Measurements from ENCODE around the gene SYNDIG1L. TPM values are rescaled to one million over a fixed set of nuclear protein-coding genes. Genes with fewer than 3 reads are reported as not detected.

SYNDIG1L gene
- polyA plus RNA-seq, 1 donor from 2014 or later = 2.0 TPM

DNA sequence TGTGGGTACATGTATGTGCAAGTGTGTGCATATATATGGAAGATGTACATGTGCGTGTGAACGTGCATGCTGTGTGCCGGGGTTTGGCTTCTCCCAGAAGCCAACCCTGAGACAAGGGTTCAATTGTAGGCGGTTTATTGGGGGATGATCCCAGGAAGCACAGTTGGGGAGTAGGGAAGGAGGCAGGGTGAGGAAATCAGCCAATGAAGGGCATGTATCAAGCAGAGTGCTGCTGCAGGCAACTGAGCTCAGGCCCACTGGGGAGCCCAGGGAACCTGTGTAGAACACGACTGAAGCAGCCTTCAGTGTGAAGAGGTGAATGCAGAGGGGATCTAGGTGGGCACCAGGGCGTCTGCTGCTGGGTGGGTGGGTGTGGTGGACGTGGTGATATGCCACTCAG is 21.6 kb downstream of the SYNDIG1L start:
- TF ChIP-seq EZH2 (IDR thresholded peaks at IDR 0.05; ENCODE audit: borderline replicate concordance, insufficient read depth, low read length, poor library complexity, severe bottlenecking) = no peak
- TF ChIP-seq, protein P1, sequence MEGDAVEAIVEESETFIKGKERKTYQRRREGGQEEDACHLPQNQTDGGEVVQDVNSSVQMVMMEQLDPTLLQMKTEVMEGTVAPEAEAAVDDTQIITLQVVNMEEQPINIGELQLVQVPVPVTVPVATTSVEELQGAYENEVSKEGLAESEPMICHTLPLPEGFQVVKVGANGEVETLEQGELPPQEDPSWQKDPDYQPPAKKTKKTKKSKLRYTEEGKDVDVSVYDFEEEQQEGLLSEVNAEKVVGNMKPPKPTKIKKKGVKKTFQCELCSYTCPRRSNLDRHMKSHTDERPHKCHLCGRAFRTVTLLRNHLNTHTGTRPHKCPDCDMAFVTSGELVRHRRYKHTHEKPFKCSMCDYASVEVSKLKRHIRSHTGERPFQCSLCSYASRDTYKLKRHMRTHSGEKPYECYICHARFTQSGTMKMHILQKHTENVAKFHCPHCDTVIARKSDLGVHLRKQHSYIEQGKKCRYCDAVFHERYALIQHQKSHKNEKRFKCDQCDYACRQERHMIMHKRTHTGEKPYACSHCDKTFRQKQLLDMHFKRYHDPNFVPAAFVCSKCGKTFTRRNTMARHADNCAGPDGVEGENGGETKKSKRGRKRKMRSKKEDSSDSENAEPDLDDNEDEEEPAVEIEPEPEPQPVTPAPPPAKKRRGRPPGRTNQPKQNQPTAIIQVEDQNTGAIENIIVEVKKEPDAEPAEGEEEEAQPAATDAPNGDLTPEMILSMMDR (IDR thresholded peaks at IDR 0.05; ENCODE audit: poor library complexity, severe bottlenecking) = no peak
- H3K9me3 ChIP-seq (ENCODE audit: low read length) = no peaks in the 10 kb centered on the region
- H3K4me2 ChIP-seq (ENCODE audit: low read length) = no peak overlapping the region
- no peak overlapping the region for H3K4me3 ChIP-seq (ENCODE audit: low read length)
- H3K36me3 ChIP-seq (ENCODE audit: insufficient read depth, low read length) = no peaks in the 10 kb centered on the region
- no peaks in the 10 kb centered on the region for H3K9me2 ChIP-seq (ENCODE audit: insufficient read depth, low read length)
- no peak overlapping the region for H3K27ac ChIP-seq (ENCODE audit: low read length)
- no peak overlapping the region for H3K9ac ChIP-seq (ENCODE audit: low read length)
- H2AFZ ChIP-seq (ENCODE audit: low read depth, low read length) = no peak overlapping the region
- no peaks in the 10 kb centered on the region for H3K27me3 ChIP-seq (ENCODE audit: insufficient read depth, low read depth, low read length)
- no peaks in the 10 kb centered on the region for H4K20me1 ChIP-seq (ENCODE audit: insufficient read depth)
- H3K79me2 ChIP-seq (replicated peaks; ENCODE audit: insufficient read depth, low read length) = no peaks in the 10 kb centered on the region
- no peaks in the 10 kb centered on the region for H3F3A ChIP-seq (ENCODE audit: insufficient read depth, low read length, poor library complexity, severe bottlenecking)

DNA sequence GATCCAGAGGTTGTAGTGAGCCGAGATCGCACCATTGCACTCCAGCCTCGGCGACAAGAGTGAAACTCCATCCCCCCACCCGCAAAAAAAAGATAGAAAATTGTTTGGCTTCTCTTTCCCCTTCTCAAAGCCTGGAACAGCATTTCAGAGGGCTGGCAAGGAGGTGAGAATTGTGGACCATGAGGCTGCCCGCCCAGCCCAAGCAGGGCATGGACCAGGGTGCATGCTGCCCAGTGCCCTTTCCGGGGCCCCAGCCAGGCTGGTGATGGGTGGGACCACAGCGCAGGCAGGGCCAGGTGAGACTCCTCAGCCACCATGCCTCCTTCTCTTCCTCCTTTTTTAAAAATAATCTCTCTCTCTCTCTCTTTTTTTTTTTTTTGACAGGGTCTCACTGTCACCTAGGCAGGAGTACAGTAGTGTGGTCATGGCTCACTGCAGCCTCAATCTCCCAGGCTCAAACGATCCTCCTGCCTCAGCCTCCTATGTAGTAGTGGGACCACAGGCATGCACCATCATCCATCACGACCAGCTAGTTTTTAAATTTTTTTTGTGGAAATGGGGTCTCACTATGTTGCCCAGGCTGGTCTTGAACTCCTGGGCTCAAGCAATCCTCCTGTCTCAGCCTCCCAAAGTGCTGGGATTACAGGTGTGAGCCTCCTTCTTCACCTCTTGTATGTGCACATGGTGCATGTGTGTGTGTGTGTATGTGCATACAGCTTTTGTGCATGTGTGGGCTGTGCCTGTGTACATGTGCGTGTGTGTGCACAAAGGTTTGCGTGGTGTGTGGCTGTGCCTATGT is 22.2 kb downstream of the SYNDIG1L start:
- Histone ChIP-seq H3K79me2 (replicated peaks; ENCODE audit: insufficient read depth, low read length) (no peaks in the 10 kb centered on the region), H3K27me3 (ENCODE audit: insufficient read depth, low read depth, low read length) (no peaks in the 10 kb centered on the region), H4K20me1 (ENCODE audit: insufficient read depth) (no peaks in the 10 kb centered on the region), H3K9me3 (ENCODE audit: low read length) (no peaks in the 10 kb centered on the region), H2AFZ (ENCODE audit: low read depth, low read length) (no peak overlapping the region), H3K4me2 (ENCODE audit: low read length) (no peak overlapping the region), H3K27ac (ENCODE audit: low read length) (no peak overlapping the region), H3F3A (ENCODE audit: insufficient read depth, low read length, poor library complexity, severe bottlenecking) (no peaks in the 10 kb centered on the region), H3K9me2 (ENCODE audit: insufficient read depth, low read length) (no peaks in the 10 kb centered on the region), H3K4me3 (ENCODE audit: low read length) (no peak overlapping the region), H3K9ac (ENCODE audit: low read length) (no peak overlapping the region), H3K36me3 (ENCODE audit: insufficient read depth, low read length) (no peaks in the 10 kb centered on the region)
- TF ChIP-seq, protein P1 (IDR thresholded peaks at IDR 0.05; ENCODE audit: poor library complexity, severe bottlenecking) = no peak
- TF ChIP-seq, protein P2, sequence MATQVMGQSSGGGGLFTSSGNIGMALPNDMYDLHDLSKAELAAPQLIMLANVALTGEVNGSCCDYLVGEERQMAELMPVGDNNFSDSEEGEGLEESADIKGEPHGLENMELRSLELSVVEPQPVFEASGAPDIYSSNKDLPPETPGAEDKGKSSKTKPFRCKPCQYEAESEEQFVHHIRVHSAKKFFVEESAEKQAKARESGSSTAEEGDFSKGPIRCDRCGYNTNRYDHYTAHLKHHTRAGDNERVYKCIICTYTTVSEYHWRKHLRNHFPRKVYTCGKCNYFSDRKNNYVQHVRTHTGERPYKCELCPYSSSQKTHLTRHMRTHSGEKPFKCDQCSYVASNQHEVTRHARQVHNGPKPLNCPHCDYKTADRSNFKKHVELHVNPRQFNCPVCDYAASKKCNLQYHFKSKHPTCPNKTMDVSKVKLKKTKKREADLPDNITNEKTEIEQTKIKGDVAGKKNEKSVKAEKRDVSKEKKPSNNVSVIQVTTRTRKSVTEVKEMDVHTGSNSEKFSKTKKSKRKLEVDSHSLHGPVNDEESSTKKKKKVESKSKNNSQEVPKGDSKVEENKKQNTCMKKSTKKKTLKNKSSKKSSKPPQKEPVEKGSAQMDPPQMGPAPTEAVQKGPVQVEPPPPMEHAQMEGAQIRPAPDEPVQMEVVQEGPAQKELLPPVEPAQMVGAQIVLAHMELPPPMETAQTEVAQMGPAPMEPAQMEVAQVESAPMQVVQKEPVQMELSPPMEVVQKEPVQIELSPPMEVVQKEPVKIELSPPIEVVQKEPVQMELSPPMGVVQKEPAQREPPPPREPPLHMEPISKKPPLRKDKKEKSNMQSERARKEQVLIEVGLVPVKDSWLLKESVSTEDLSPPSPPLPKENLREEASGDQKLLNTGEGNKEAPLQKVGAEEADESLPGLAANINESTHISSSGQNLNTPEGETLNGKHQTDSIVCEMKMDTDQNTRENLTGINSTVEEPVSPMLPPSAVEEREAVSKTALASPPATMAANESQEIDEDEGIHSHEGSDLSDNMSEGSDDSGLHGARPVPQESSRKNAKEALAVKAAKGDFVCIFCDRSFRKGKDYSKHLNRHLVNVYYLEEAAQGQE (IDR thresholded peaks at IDR 0.05; ENCODE audit: borderline replicate concordance) = no peak
- no peak for TF ChIP-seq EZH2 (IDR thresholded peaks at IDR 0.05; ENCODE audit: borderline replicate concordance, insufficient read depth, low read length, poor library complexity, severe bottlenecking)
- TF ChIP-seq TAF1 (IDR thresholded peaks at IDR 0.05; ENCODE audit: low read depth) = no peak
- TF ChIP-seq EP300 (conservative IDR thresholded peaks at IDR 0.05; ENCODE audit: poor library complexity, severe bottlenecking) = no peak
- TF ChIP-seq SMC3 (conservative IDR thresholded peaks at IDR 0.05; ENCODE audit: poor library complexity) = no peak
- no peak for TF ChIP-seq POLR2AphosphoS5 (IDR thresholded peaks at IDR 0.05)
- no peak for TF ChIP-seq MXI1 (conservative IDR thresholded peaks at IDR 0.05; ENCODE audit: poor library complexity, severe bottlenecking)
- no peak for TF ChIP-seq RAD21 (conservative IDR thresholded peaks at IDR 0.05)

Data from neural cell (in vitro differentiated cells).